Measurements from ENCODE around the gene COLEC11.

- no peak for TF ChIP-seq TAF1 (IDR thresholded peaks at IDR 0.05; ENCODE audit: borderline replicate concordance, low read depth, low read length)
- TF ChIP-seq POLR2A (IDR thresholded peaks at IDR 0.05; ENCODE audit: low read depth, low read length), result no peak
Measured at GRCh38 chr2:3683748-3684454, 89.0 kb downstream of the COLEC11 start.

All from GM12892 (cell line).